HepG2 (cell line): ENCODE data around the gene ATRAID. TPM values are rescaled to one million over a fixed set of nuclear protein-coding genes. Genes with fewer than 3 reads are reported as not detected.

ENCODE experiments used
- CERS6 ChIP-seq: sonication (generic); formaldehyde crosslinking; IDR thresholded peaks from 2 replicates; pipeline ENCODE4 v1.5.0; 2020; ENCODE audit warnings: missing genetic modification reagents
- CHD2 ChIP-seq: IDR thresholded peaks from 2 replicates; pipeline ENCODE4 v1.6.1; 2011; ENCODE audit warnings: low read depth, low read length, improper control_type of control experiment
- E2F2 ChIP-seq: sonication (generic); formaldehyde crosslinking; IDR thresholded peaks from 2 replicates; pipeline ENCODE4 v1.4.0; 2020; ENCODE audit warnings: missing genetic modification reagents, borderline replicate concordance
- HMG20A ChIP-seq: IDR thresholded peaks from 2 replicates; pipeline ENCODE4 v1.6.1; 2016; ENCODE audit warnings: borderline replicate concordance
- HOMEZ ChIP-seq: IDR thresholded peaks from 2 replicates; pipeline ENCODE4 v1.6.1; 2016; ENCODE audit warnings: low read depth
- HOXA5 ChIP-seq: sonication (generic); formaldehyde crosslinking; IDR thresholded peaks from 2 replicates; pipeline ENCODE4 v1.4.0; 2020; ENCODE audit warnings: missing genetic modification reagents
- NR2F2 ChIP-seq: IDR thresholded peaks from 2 replicates; pipeline ENCODE4 v1.6.1; 2012; ENCODE audit warnings: low read depth, inconsistent platforms, borderline replicate concordance
- PAXIP1 ChIP-seq: sonication (generic); formaldehyde crosslinking; conservative IDR thresholded peaks from 2 replicates; pipeline ENCODE4 v1.4.0; 2020; ENCODE audit warnings: mild to moderate bottlenecking, missing genetic modification reagents, moderate library complexity
- POLR2AphosphoS2 ChIP-seq: IDR thresholded peaks from 2 replicates; pipeline ENCODE4 v1.6.1; 2011; ENCODE audit warnings: low read depth, low read length, improper control_type of control experiment
- RAD21 ChIP-seq: fragments of 450-650 bp; formaldehyde crosslinking; IDR thresholded peaks from 2 replicates; pipeline ENCODE4 v1.5.0; 2020; ENCODE audit warnings: mild to moderate bottlenecking
- SCMH1 ChIP-seq: sonication (generic); formaldehyde crosslinking; IDR thresholded peaks from 2 replicates; pipeline ENCODE4 v1.9.0; 2021; ENCODE audit warnings: missing genetic modification reagents, mild to moderate bottlenecking, borderline replicate concordance
- SMAD3 ChIP-seq: sonication (generic); formaldehyde crosslinking; IDR thresholded peaks from 2 replicates; pipeline ENCODE4 v1.4.0; 2020; ENCODE audit warnings: missing genetic modification reagents
- ZBTB38 ChIP-seq: sonication (generic); formaldehyde crosslinking; IDR thresholded peaks from 2 replicates; pipeline ENCODE4 v1.5.1; 2020; ENCODE audit warnings: mild to moderate bottlenecking, missing genetic modification reagents
- ZNF614 ChIP-seq: IDR thresholded peaks from 2 replicates; pipeline ENCODE4 v1.6.1; 2018; ENCODE audit warnings: missing biosample characterization, missing genetic modification reagents, inconsistent platforms, borderline replicate concordance
- ZNF704 ChIP-seq: sonication (generic); formaldehyde crosslinking; IDR thresholded peaks from 2 replicates; pipeline ENCODE4 v1.8.1; 2023; ENCODE audit warnings: mild to moderate bottlenecking, inconsistent platforms, moderate library complexity, missing genetic modification reagents, borderline replicate concordance
- ZNF839 ChIP-seq: sonication (generic); formaldehyde crosslinking; IDR thresholded peaks from 2 replicates; pipeline ENCODE4 v1.4.0; 2020; ENCODE audit warnings: missing genetic modification reagents, mild to moderate bottlenecking, borderline replicate concordance
- ZXDC ChIP-seq: sonication (generic); formaldehyde crosslinking; IDR thresholded peaks from 2 replicates; pipeline ENCODE4 v1.5.0; 2020; ENCODE audit warnings: mild to moderate bottlenecking, missing genetic modification reagents
- polyA plus RNA-seq, 8 experiments: library from polyadenylated mRNA; depleted of rRNA in 3 of 8; stranded (reverse) in 7 of 8; unstranded in 1 of 8; fragments of >200 nt; fragmentation: Illumina TruSeq in 4 of 8; extraction: Trizol in 4 of 8; gene quantifications; 2 replicates each; pipeline versions ENCODE4 v1.2.1 to v1.2.3, GENCODE V29; 2011 to 2016; ENCODE audit warnings: low read depth in 4 of 8, missing spikeins in 1 of 8, mixed read lengths in 1 of 8; ENCODE audit not compliant: insufficient read depth in 1 of 8
- total RNA-seq, 5 experiments: library from RNA; depleted of rRNA; stranded (reverse); fragments of >200 nt; fragmentation: Illumina TruSeq; extraction: Trizol; gene quantifications; 2 replicates each; pipeline ENCODE4 v1.2.3, GENCODE V29; 2016; ENCODE audit warnings: low read depth in 1 of 5

The ATRAID gene
- total and polyA plus RNA-seq, 2 of the 13 experiments (the other 11 are each of a cell fraction or from before 2014, with no cell fraction given): 207 to 382 TPM

- TF ChIP-seq RAD21 (no peak), E2F2 (no peak), HOXA5 (CRISPR knock-in tag) (no peak), ZXDC (no peak), HOMEZ (CRISPR knock-in tag) (0 out of 2 replicates have a peak, but pooled peaks have one; percentile 30), CERS6 (CRISPR knock-in tag) (no peak), SCMH1 (CRISPR knock-in tag) (no peak), POLR2AphosphoS2 (no peak), ZNF614 (CRISPR knock-in tag) (peak; percentile 69; the same call in 1 of the 2 replicates), ZNF839 (CRISPR knock-in tag) (no peak), NR2F2 (no peak), CHD2 (no peak), HMG20A (CRISPR knock-in tag) (peak; percentile 54; the same call in 1 of the 2 replicates), ZNF704 (CRISPR knock-in tag) (no peak), SMAD3 (CRISPR knock-in tag) (peak; percentile 19; the same call in 1 of the 2 replicates), ZBTB38 (CRISPR knock-in tag) (0 out of 2 replicates have a peak, but pooled peaks have one; percentile 38), PAXIP1 (CRISPR knock-in tag) (peak; percentile 74)
Observed at GRCh38 chr2:27194538-27195354, 17.1 kb upstream of the ATRAID start (continued).
